GM12878 (cell line): ENCODE data around the gene GCSAML. TPM values are rescaled to one million over a fixed set of nuclear protein-coding genes. Genes with fewer than 3 reads are reported as not detected.

Experiments used
- ATAC-seq: fragments of 200-7000 bp; cut with Tn5 transposase; 3 replicates; pipeline ENCODE4 v1.9.1; 2020; ENCODE audit warnings: mild to moderate bottlenecking, moderate library complexity
- BruUV-seq: library from RNA; stranded (reverse); fragments of 400-500 nt; replicated peaks from 2 replicates; lab custom pipeline; 2021; lab: Mats Ljungman, UMichigan
- CTCF ChIA-PET: fragments of 300-600 bp; sonication (Branson Sonifier 250); formaldehyde crosslinking; extraction: SDS; loops from one replicate; lab custom pipeline; 2021; ENCODE audit warnings: inconsistent platforms; lab: Yijun Ruan, JAX
- POLR2A ChIA-PET: fragments of 350-600 bp; formaldehyde crosslinking; extraction: SDS; loops from one replicate; lab custom pipeline; 2021; ENCODE audit warnings: inconsistent platforms; lab: Charles Lee
- RAD21 ChIA-PET: fragments of 300-600 bp; sonication (Branson Sonifier 250); formaldehyde crosslinking; loops from one replicate; lab custom pipeline; 2023; ENCODE audit warnings: antibody characterized with exemption; ENCODE audit not compliant: unreplicated experiment; lab: Charles Lee
- SMC1A ChIA-PET: fragments of 300-600 bp; sonication (Branson Sonifier 250); formaldehyde crosslinking; loops from one replicate; lab custom pipeline; 2023; ENCODE audit not compliant: unreplicated experiment, uncharacterized antibody; lab: Charles Lee
- DNase-seq: peaks from one replicate; pipeline ENCODE4 v3.0.0-alpha.2; 2011; ENCODE audit warnings: low read depth, low spot score
- FAIRE-seq: peaks from 3 replicates; lab custom pipeline; 2011; peaks lifted over from hg19 to GRCh38; lab: Jason Lieb, UNC
- H2AFZ ChIP-seq: 2 replicates; pipeline ENCODE4 v1.6.0; 2011; ENCODE audit warnings: low read depth, low read length, control low read depth; ENCODE audit not compliant: control insufficient read depth
- H3K27ac ChIP-seq: 2 replicates; pipeline ENCODE4 v1.5.1; 2011; ENCODE audit warnings: control low read depth; ENCODE audit not compliant: control insufficient read depth, insufficient read depth
- H3K27me3 ChIP-seq, 2 experiments: replicated peaks in 1 of 2; 2 replicates each; pipeline versions ENCODE4 v1.6.0 to v1.6.1; 2011; ENCODE audit warnings: low read length in 1 of 2; ENCODE audit not compliant: control insufficient read depth in 2 of 2, insufficient read depth in 2 of 2
- H3K36me3 ChIP-seq, 2 experiments: 2 replicates each; pipeline ENCODE4 v1.5.1; 2011; ENCODE audit warnings: low read length in 1 of 2; ENCODE audit not compliant: control insufficient read depth in 2 of 2, insufficient read depth in 2 of 2
- H3K4me1 ChIP-seq: 2 replicates; pipeline ENCODE4 v1.6.1; 2011; ENCODE audit warnings: mild to moderate bottlenecking, low read length, moderate library complexity, mixed read lengths; ENCODE audit not compliant: control insufficient read depth, insufficient read depth
- H3K4me2 ChIP-seq: 2 replicates; pipeline ENCODE4 v1.6.0; 2011; ENCODE audit warnings: control low read depth; ENCODE audit not compliant: control insufficient read depth, insufficient read depth
- H3K4me3 ChIP-seq: fragments of 200-600 bp; sonication (generic); 2 replicates; pipeline ENCODE4 v1.5.1; 2016
- H3K79me2 ChIP-seq: 2 replicates; pipeline ENCODE4 v1.6.0; 2011; ENCODE audit warnings: low read length; ENCODE audit not compliant: control insufficient read depth, insufficient read depth
- H3K9ac ChIP-seq: 2 replicates; pipeline ENCODE4 v1.8.0; 2011; ENCODE audit warnings: low read length, control low read depth, mixed read lengths; ENCODE audit not compliant: control insufficient read depth, insufficient read depth
- H3K9me3 ChIP-seq: replicated peaks from 3 replicates; pipeline ENCODE4 v1.5.1; 2011; ENCODE audit warnings: mild to moderate bottlenecking, low read length; ENCODE audit not compliant: control insufficient read depth, insufficient read depth
- H4K20me1 ChIP-seq: 2 replicates; pipeline ENCODE4 v1.6.0; 2011; ENCODE audit not compliant: control insufficient read depth, insufficient read depth
- CBX5 ChIP-seq: sonication (generic); IDR thresholded peaks from 2 replicates; pipeline ENCODE4 v1.6.1; 2016; ENCODE audit warnings: low read depth, moderate library complexity, mild to moderate bottlenecking, inconsistent platforms
- CREB1 ChIP-seq: IDR thresholded peaks from 2 replicates; pipeline ENCODE4 v1.6.1; 2012; ENCODE audit warnings: low read depth, mild to moderate bottlenecking, inconsistent platforms
- IKZF2 ChIP-seq, 2 experiments: fragments of 450-650 bp; IDR thresholded peaks; 2 replicates each; pipeline ENCODE4 v1.6.1; 2017; ENCODE audit warnings: mild to moderate bottlenecking in 2 of 2, moderate library complexity in 2 of 2
- NKRF ChIP-seq: fragments of 450-650 bp; conservative IDR thresholded peaks from 2 replicates; pipeline ENCODE4 v1.6.1; 2017; ENCODE audit warnings: mild to moderate bottlenecking, moderate library complexity
- TAF1 ChIP-seq: IDR thresholded peaks from 2 replicates; pipeline ENCODE4 v1.6.1; 2011; ENCODE audit warnings: mild to moderate bottlenecking, low read depth, low read length, borderline replicate concordance
- TARDBP ChIP-seq: IDR thresholded peaks from 2 replicates; pipeline ENCODE4 v1.6.1; 2016; ENCODE audit warnings: borderline replicate concordance
- WGBS: methylation state at CpG from one replicate; pipeline ENCODE4 v1.1.6; 2016; ENCODE audit warnings: low lambda C conversion rate; ENCODE audit not compliant: insufficient replicate concordance, insufficient coverage; ENCODE audit errors: missing lambda C conversion rate; 5-methylcytosine and 5-hydroxymethylcytosine counted together
- in situ Hi-C: fragments of 300-500 bp; cut with MboI; formaldehyde crosslinking; loops from 9 replicates; pipeline ENCODE4 v1.14.3; 2018; ENCODE audit warnings: mixed read lengths
- intact Hi-C: fragments of 100-400 bp; cut with micrococcal nuclease; formaldehyde crosslinking; loops from one replicate; pipeline ENCODE4 v1.14.2; 2022; ENCODE audit not compliant: unreplicated experiment
- polyA plus RNA-seq, 11 experiments: library from polyadenylated mRNA; depleted of rRNA in 4 of 11; unstranded in 6 of 11; stranded (reverse) in 5 of 11; fragments of >200 nt; fragmentation: Nextera tagmentation in 4 of 11; fragmentation: Illumina TruSeq in 1 of 11; extraction: Ambion mirVana in 4 of 11; extraction: Trizol in 1 of 11; gene quantifications; 1 replicate in 1 of 11; 2 replicates in 10 of 11; pipeline versions ENCODE4 v1.2.1 to v1.2.3, GENCODE V29; 2011 to 2016; ENCODE audit warnings: inconsistent platforms in 2 of 11, missing spikeins in 2 of 11, low read depth in 1 of 11
- total RNA-seq, 4 experiments: library from RNA; depleted of rRNA in 3 of 4; stranded (reverse); fragments of >200 nt in 3 of 4; fragmentation: Illumina TruSeq in 1 of 4; extraction: Trizol in 1 of 4; gene quantifications; 2 replicates each; pipeline versions ENCODE4 v1.2.1 to v1.2.3, GENCODE V29; 2013 to 2021

The GCSAML gene
- total and polyA plus RNA-seq, 10 of the 15 experiments (the other 5 are each of a cell fraction or from before 2014, with no cell fraction given), result 0.03 TPM; not detected in 9

- no TSS peak for BruUV-seq
- no peaks in the 10 kb centered on the region for H4K20me1 ChIP-seq
- intact Hi-C loops (no loop called here), in situ Hi-C loops (no loop called here)
- ChIA-PET RAD21 (no interaction called here), POLR2A (interaction anchor here (0.6 to 1.1 kb wide), 2 partner anchors 16 to 168 kb away, joined by 3 to 4 read pairs; no protein-coding TSS in a partner anchor), CTCF (interaction anchor here (0.6 to 1.2 kb wide), 2 partner anchors 127 to 168 kb away, joined by 3 read pairs; no protein-coding TSS in a partner anchor), SMC1A (interaction anchor here (0.8 kb wide), 1 partner anchor 18 kb away, joined by 3 read pairs; no protein-coding TSS in a partner anchor)
- H3K9me3 ChIP-seq, result no peaks in the 10 kb centered on the region
- DNase-seq (no peak), ATAC-seq (no peak), FAIRE-seq (no peak)
- no peaks in the 10 kb centered on the region for H3K27me3 ChIP-seq
- H3K9ac ChIP-seq, result no peak overlapping the region
- H3K36me3 ChIP-seq, result no peaks in the 10 kb centered on the region
- no peak for TF ChIP-seq NKRF
- no peak for TF ChIP-seq CBX5
- no peak overlapping the region for H3K4me3 ChIP-seq
- no peaks in the 10 kb centered on the region for H3K4me1 ChIP-seq
- no peak overlapping the region for H3K27ac ChIP-seq
- H3K79me2 ChIP-seq, result no peaks in the 10 kb centered on the region
- 0% methylated on average over 2 of the region's 2 CpGs for WGBS
- no peak overlapping the region for H3K4me2 ChIP-seq
- no peak overlapping the region for H2AFZ ChIP-seq
Measured at GRCh38 chr1:247557926-247558674, 9.2 kb downstream of the GCSAML start.

DNA sequence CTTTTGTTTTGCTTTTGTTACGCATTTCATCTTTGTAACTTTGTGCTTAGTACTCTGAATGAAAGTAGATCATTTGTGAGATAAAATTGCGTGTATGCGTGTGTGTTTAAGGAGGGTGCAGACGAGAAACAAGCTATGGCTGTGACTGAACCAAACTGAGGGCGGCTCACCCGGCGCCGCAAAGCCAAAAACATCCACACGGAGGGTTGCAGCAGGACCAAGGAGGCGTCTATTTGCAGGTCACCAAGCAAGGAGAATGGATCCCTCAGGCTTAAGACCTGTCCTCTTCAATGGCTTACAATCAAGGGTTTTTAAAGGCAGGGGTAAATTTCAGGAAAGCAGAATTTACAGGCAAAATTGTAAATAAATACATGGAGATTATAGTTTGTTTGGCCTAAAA is 12.8 kb downstream of the GCSAML start:
- in situ Hi-C loops, result no loop called here
- Histone ChIP-seq H3K36me3 (no peaks in the 10 kb centered on the region), H3K9me3 (no peaks in the 10 kb centered on the region), H4K20me1 (no peaks in the 10 kb centered on the region), H3K9ac (no peak overlapping the region), H3K4me3 (no peak overlapping the region), H3K79me2 (no peaks in the 10 kb centered on the region), H2AFZ (no peak overlapping the region), H3K27ac (no peak overlapping the region), H3K27me3 (no peaks in the 10 kb centered on the region), H3K4me2 (no peak overlapping the region), H3K4me1 (no peaks in the 10 kb centered on the region)
- BruUV-seq, result no TSS peak
- TF ChIP-seq IKZF2 (IDR thresholded peaks at IDR 0.05), result no peak
- no peak for TF ChIP-seq TAF1
- no peak for TF ChIP-seq TARDBP
- TF ChIP-seq CREB1, result no peak
- CTCF ChIA-PET, result interaction anchor here (0.6 to 2.0 kb wide), 2 partner anchors 10 to 766 kb away, joined by 5 read pairs; no protein-coding TSS in a partner anchor
- no peak for DNase-seq
- FAIRE-seq, result no peak
- ATAC-seq, result no peak
- SMC1A ChIA-PET, result no interaction called here
- intact Hi-C loops, result no loop called here
- RAD21 ChIA-PET, result no interaction called here
- POLR2A ChIA-PET, result no interaction called here
- WGBS, result 50% methylated on average over 10 of the region's 10 CpGs
